ENCODE measurements around the gene CIP2A.

The CIP2A gene

GRCh38 chr3:108509263-108509662, 80.0 kb downstream of the CIP2A start:
- DNase-seq: no peak

DNA sequence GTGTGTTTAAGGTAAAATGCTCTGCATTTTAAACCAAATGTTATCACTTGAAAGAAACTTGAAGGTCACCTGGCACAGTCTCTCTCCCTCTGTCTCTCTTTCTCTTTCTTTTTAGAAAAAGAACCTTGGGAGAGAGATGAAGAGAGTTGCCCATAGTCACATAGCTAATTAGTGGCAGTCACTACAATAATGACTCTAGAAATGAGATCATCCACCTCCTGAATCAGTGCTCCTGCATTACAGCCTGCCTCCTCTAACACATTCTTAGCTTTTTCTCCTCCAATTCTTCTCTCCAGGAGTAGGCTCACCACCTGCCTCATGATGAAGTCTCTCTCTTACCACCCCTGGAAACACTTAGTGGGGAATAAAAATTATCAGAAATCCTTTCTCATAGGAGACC, 81.3 kb downstream of the CIP2A start:
- no peak for DNase-seq

DNA sequence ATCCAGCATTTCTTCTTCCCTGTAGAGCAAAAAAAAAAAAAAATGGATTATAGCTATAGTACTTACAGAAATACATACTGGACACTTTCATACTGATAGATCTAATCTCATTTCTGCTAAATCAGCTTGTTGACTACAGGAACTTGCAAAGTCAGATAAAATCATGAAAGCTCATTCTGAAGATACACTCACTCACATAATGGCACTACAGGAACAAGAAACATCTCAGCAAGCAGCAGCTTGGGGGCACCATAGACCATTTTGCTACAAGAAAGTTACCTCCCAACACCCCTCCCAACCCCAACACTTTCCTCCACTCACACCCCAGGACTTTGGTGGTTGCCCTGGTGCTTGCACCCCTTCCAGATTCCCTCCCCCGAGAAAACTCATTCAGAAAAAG, 83.4 kb downstream of the CIP2A start:
- no peak for DNase-seq

GRCh38 chr3:108503722-108504121, 85.5 kb downstream of the CIP2A start:
- no peak for DNase-seq

DNA sequence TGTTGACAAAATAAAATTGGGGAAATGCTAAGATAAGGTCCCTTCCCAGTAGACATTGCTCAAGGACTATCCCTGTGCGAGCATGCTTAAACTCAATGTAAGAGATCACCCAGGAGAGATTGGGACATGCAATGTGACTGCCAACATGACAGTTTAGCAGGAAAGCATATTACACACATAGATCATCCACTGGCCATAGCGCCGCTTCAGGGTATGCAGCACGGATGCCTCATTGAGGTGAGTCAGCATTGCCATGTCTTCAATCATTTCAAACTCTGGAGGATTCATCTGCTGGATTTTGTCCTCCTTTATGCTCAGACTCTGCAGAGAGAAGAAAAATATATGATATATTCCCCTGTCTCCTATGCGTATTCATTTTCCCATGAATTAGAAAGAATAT, 87.7 kb downstream of the CIP2A start:
- DNase-seq: no peak

DNA sequence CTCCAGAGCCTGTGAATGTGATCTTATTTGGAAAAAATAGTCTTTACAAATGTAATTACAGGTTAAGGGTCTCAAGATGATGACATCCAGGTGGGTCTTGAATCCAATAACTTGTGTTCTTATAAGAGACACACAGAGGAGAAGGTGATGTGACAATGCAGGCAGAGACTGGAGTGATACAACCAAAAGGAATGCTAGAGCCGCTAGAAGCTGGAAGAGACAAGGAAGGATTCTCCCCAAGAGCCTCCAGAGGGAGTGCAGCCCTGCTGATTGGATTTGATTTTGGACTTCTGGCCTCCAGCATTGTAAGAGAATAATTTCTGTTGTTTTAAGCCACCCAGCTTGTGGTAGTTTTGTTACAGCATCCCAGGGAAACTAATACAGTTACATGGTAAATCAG, 88.5 kb downstream of the CIP2A start:
- no peak for DNase-seq

Measured in bone marrow (tissue), 2 donors.